ENCODE measurements around the gene PIGM.

Gene PIGM

GRCh38 chr1:160047111-160047991 is 15.6 kb upstream of the PIGM start:
- H3K36me3 ChIP-seq (ENCODE audit: control insufficient read depth in 2 of 2, insufficient read depth in 2 of 2, low read length in 2 of 2), result no peaks in the 10 kb centered on the region
- H3K9ac ChIP-seq (ENCODE audit: low read depth in 1 of 2, low read length in 2 of 2), result no peak overlapping the region
- H3K4me1 ChIP-seq (ENCODE audit: control insufficient read depth in 2 of 2, insufficient read depth in 2 of 2, low read length in 2 of 2), result peaks cover 3 to 6% of the 10 kb centered on the region in 2 donors
- peak overlapping the region in 1 of 2 donors; percentile 60 for H3K4me3 ChIP-seq (ENCODE audit: low read length in 2 of 2)
- H3K27me3 ChIP-seq (ENCODE audit: control insufficient read depth in 2 of 2, insufficient read depth in 2 of 2, low read length in 2 of 2), result peaks cover 2 to 5% of the 10 kb centered on the region in 2 donors
- H3K27ac ChIP-seq (ENCODE audit: low read depth in 2 of 2, low read length in 2 of 2), result no peak overlapping the region
- no peaks in the 10 kb centered on the region for H3K9me3 ChIP-seq (ENCODE audit: control insufficient read depth in 2 of 2, low read length in 2 of 2)

GRCh38 chr1:160046494-160047110 is 14.8 kb upstream of the PIGM start:
- H3K4me1 ChIP-seq (ENCODE audit: control insufficient read depth in 2 of 2, insufficient read depth in 2 of 2, low read length in 2 of 2), result peaks cover 3 to 6% of the 10 kb centered on the region in 2 donors
- no peak overlapping the region for H3K27ac ChIP-seq (ENCODE audit: low read depth in 2 of 2, low read length in 2 of 2)
- H3K4me3 ChIP-seq (ENCODE audit: low read length in 2 of 2), result peak overlapping the region in 1 of 2 donors; percentile 60
- no peaks in the 10 kb centered on the region for H3K9me3 ChIP-seq (ENCODE audit: control insufficient read depth in 2 of 2, low read length in 2 of 2)
- H3K36me3 ChIP-seq (ENCODE audit: control insufficient read depth in 2 of 2, insufficient read depth in 2 of 2, low read length in 2 of 2), result no peaks in the 10 kb centered on the region
- H3K27me3 ChIP-seq (ENCODE audit: control insufficient read depth in 2 of 2, insufficient read depth in 2 of 2, low read length in 2 of 2), result peaks cover 0 to 3% of the 10 kb centered on the region in 2 donors
- H3K9ac ChIP-seq (ENCODE audit: low read depth in 1 of 2, low read length in 2 of 2), result no peak overlapping the region

- peaks cover 3 to 6% of the 10 kb centered on the region in 2 donors for H3K4me1 ChIP-seq (ENCODE audit: control insufficient read depth in 2 of 2, insufficient read depth in 2 of 2, low read length in 2 of 2)
- H3K27ac ChIP-seq (ENCODE audit: low read depth in 2 of 2, low read length in 2 of 2), result no peak overlapping the region
- H3K4me3 ChIP-seq (ENCODE audit: low read length in 2 of 2), result no peak overlapping the region
- H3K27me3 ChIP-seq (ENCODE audit: control insufficient read depth in 2 of 2, insufficient read depth in 2 of 2, low read length in 2 of 2), result no peaks in the 10 kb centered on the region
- H3K9me3 ChIP-seq (ENCODE audit: control insufficient read depth in 2 of 2, low read length in 2 of 2), result no peaks in the 10 kb centered on the region
- H3K36me3 ChIP-seq (ENCODE audit: control insufficient read depth in 2 of 2, insufficient read depth in 2 of 2, low read length in 2 of 2), result no peaks in the 10 kb centered on the region
- H3K9ac ChIP-seq (ENCODE audit: low read depth in 1 of 2, low read length in 2 of 2), result no peak overlapping the region
These were observed 13.9 kb upstream of the PIGM start for GRCh38 chr1:160045653-160046052.

GRCh38 chr1:160043543-160043942 is 11.8 kb upstream of the PIGM start:
- Histone ChIP-seq H3K4me3 (ENCODE audit: low read length in 2 of 2) (no peak overlapping the region), H3K27ac (ENCODE audit: low read depth in 2 of 2, low read length in 2 of 2) (no peak overlapping the region), H3K9me3 (ENCODE audit: control insufficient read depth in 2 of 2, low read length in 2 of 2) (no peaks in the 10 kb centered on the region), H3K4me1 (ENCODE audit: control insufficient read depth in 2 of 2, insufficient read depth in 2 of 2, low read length in 2 of 2) (peaks cover 3 to 6% of the 10 kb centered on the region in 2 donors), H3K27me3 (ENCODE audit: control insufficient read depth in 2 of 2, insufficient read depth in 2 of 2, low read length in 2 of 2) (no peaks in the 10 kb centered on the region), H3K36me3 (ENCODE audit: control insufficient read depth in 2 of 2, insufficient read depth in 2 of 2, low read length in 2 of 2) (no peaks in the 10 kb centered on the region), H3K9ac (ENCODE audit: low read depth in 1 of 2, low read length in 2 of 2) (no peak overlapping the region)

- H3K9ac ChIP-seq (ENCODE audit: low read depth in 1 of 2, low read length in 2 of 2), result no peak overlapping the region
- H3K9me3 ChIP-seq (ENCODE audit: control insufficient read depth in 2 of 2, low read length in 2 of 2), result no peaks in the 10 kb centered on the region
- H3K36me3 ChIP-seq (ENCODE audit: control insufficient read depth in 2 of 2, insufficient read depth in 2 of 2, low read length in 2 of 2), result no peaks in the 10 kb centered on the region
- no peak overlapping the region for H3K27ac ChIP-seq (ENCODE audit: low read depth in 2 of 2, low read length in 2 of 2)
- no peak overlapping the region for H3K4me3 ChIP-seq (ENCODE audit: low read length in 2 of 2)
- no peaks in the 10 kb centered on the region for H3K27me3 ChIP-seq (ENCODE audit: control insufficient read depth in 2 of 2, insufficient read depth in 2 of 2, low read length in 2 of 2)
- H3K4me1 ChIP-seq (ENCODE audit: control insufficient read depth in 2 of 2, insufficient read depth in 2 of 2, low read length in 2 of 2), result no peaks in the 10 kb centered on the region
These were observed 8.7 kb upstream of the PIGM start for GRCh38 chr1:160040476-160040875.

GRCh38 chr1:160032165-160032820 is 503 bp upstream of the PIGM start:
- H3K9ac ChIP-seq (ENCODE audit: low read depth in 1 of 2, low read length in 2 of 2), result peak overlapping the region; percentile 71 to 75
- no peaks in the 10 kb centered on the region for H3K9me3 ChIP-seq (ENCODE audit: control insufficient read depth in 2 of 2, low read length in 2 of 2)
- no peaks in the 10 kb centered on the region for H3K27me3 ChIP-seq (ENCODE audit: control insufficient read depth in 2 of 2, insufficient read depth in 2 of 2, low read length in 2 of 2)
- no peaks in the 10 kb centered on the region for H3K36me3 ChIP-seq (ENCODE audit: control insufficient read depth in 2 of 2, insufficient read depth in 2 of 2, low read length in 2 of 2)
- H3K4me1 ChIP-seq (ENCODE audit: control insufficient read depth in 2 of 2, insufficient read depth in 2 of 2, low read length in 2 of 2), result peaks cover 16 to 17% of the 10 kb centered on the region in 2 donors
- H3K27ac ChIP-seq (ENCODE audit: low read depth in 2 of 2, low read length in 2 of 2), result peak overlapping the region; percentile 30 to 70
- peak overlapping the region; percentile 95 to 97 for H3K4me3 ChIP-seq (ENCODE audit: low read length in 2 of 2)

GRCh38 chr1:160030657-160031364 is 979 bp downstream of the PIGM start:
- no peaks in the 10 kb centered on the region for H3K36me3 ChIP-seq (ENCODE audit: control insufficient read depth in 2 of 2, insufficient read depth in 2 of 2, low read length in 2 of 2)
- peak overlapping the region; percentile 75 to 84 for H3K9ac ChIP-seq (ENCODE audit: low read depth in 1 of 2, low read length in 2 of 2)
- H3K4me1 ChIP-seq (ENCODE audit: control insufficient read depth in 2 of 2, insufficient read depth in 2 of 2, low read length in 2 of 2), result peaks cover 16 to 17% of the 10 kb centered on the region in 2 donors
- peak overlapping the region; percentile 59 to 70 for H3K27ac ChIP-seq (ENCODE audit: low read depth in 2 of 2, low read length in 2 of 2)
- H3K4me3 ChIP-seq (ENCODE audit: low read length in 2 of 2), result peak overlapping the region; percentile 95 to 97
- no peaks in the 10 kb centered on the region for H3K27me3 ChIP-seq (ENCODE audit: control insufficient read depth in 2 of 2, insufficient read depth in 2 of 2, low read length in 2 of 2)
- no peaks in the 10 kb centered on the region for H3K9me3 ChIP-seq (ENCODE audit: control insufficient read depth in 2 of 2, low read length in 2 of 2)

- no peak overlapping the region for H3K27ac ChIP-seq (ENCODE audit: low read depth in 2 of 2, low read length in 2 of 2)
- no peaks in the 10 kb centered on the region for H3K36me3 ChIP-seq (ENCODE audit: control insufficient read depth in 2 of 2, insufficient read depth in 2 of 2, low read length in 2 of 2)
- H3K9me3 ChIP-seq (ENCODE audit: control insufficient read depth in 2 of 2, low read length in 2 of 2), result no peaks in the 10 kb centered on the region
- H3K4me3 ChIP-seq (ENCODE audit: low read length in 2 of 2), result no peak overlapping the region
- peaks cover 16 to 17% of the 10 kb centered on the region in 2 donors for H3K4me1 ChIP-seq (ENCODE audit: control insufficient read depth in 2 of 2, insufficient read depth in 2 of 2, low read length in 2 of 2)
- H3K27me3 ChIP-seq (ENCODE audit: control insufficient read depth in 2 of 2, insufficient read depth in 2 of 2, low read length in 2 of 2), result no peaks in the 10 kb centered on the region
- H3K9ac ChIP-seq (ENCODE audit: low read depth in 1 of 2, low read length in 2 of 2), result no peak overlapping the region
These were observed 3.4 kb downstream of the PIGM start for GRCh38 chr1:160028426-160028825.

- Histone ChIP-seq H3K4me3 (ENCODE audit: low read length in 2 of 2) (no peak overlapping the region), H3K9ac (ENCODE audit: low read depth in 1 of 2, low read length in 2 of 2) (no peak overlapping the region), H3K27me3 (ENCODE audit: control insufficient read depth in 2 of 2, insufficient read depth in 2 of 2, low read length in 2 of 2) (no peaks in the 10 kb centered on the region), H3K4me1 (ENCODE audit: control insufficient read depth in 2 of 2, insufficient read depth in 2 of 2, low read length in 2 of 2) (peaks cover 0 to 4% of the 10 kb centered on the region in 2 donors), H3K27ac (ENCODE audit: low read depth in 2 of 2, low read length in 2 of 2) (no peak overlapping the region), H3K36me3 (ENCODE audit: control insufficient read depth in 2 of 2, insufficient read depth in 2 of 2, low read length in 2 of 2) (no peaks in the 10 kb centered on the region), H3K9me3 (ENCODE audit: control insufficient read depth in 2 of 2, low read length in 2 of 2) (no peaks in the 10 kb centered on the region)
These were observed 6.5 kb downstream of the PIGM start for GRCh38 chr1:160025314-160025713.

Measured in mucosa of rectum (tissue), 2 donors.